Activated T-helper 1 cell treated with Interleukin-2 at 50 U/mL for 16 hours (primary cell): Measurements from ENCODE around the gene CERS1.
A peak's percentile ranks its signal among the peaks of the same experiment; 100 is the strongest.

Experiments used
- DNase-seq: peaks from one replicate; pipeline ENCODE4 v3.0.0-alpha.2; 2020; ENCODE audit warnings: low read depth

Gene CERS1

DNA sequence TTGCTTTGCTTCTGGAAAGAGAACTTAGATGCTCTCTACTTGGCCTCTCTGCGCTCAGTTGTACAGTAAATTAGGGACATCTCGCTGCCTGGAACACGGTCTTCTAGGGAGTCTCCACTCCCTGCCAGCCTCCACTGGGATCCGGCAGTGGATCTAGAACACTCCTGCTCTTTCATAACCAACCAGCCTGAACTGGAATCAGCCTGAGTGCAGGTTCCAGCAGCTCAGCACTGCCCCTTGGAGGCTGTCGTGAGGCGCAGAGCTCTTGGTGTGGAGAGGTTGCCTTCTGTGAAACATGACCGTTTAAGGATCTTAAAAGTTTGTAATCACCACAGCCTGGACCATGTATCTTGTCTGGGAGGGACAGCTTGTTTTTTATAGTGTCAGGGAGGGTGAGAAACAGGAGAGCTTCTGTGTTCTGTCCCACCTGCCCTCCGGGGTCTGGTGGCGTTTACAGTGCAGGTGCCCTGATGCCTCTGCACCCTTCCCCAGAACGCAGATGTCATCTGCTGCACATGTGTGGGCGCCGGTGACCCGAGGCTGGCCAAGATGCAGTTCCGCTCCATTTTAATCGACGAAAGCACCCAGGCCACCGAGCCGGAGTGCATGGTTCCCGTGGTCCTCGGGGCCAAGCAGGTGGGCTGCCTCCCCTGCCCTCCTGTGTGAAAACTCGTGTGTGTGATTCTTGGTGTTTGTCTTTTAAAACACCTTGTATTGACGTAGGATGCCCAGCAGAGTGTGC, 39.4 kb downstream of the CERS1 start:
- DNase-seq, result no peak

DNA sequence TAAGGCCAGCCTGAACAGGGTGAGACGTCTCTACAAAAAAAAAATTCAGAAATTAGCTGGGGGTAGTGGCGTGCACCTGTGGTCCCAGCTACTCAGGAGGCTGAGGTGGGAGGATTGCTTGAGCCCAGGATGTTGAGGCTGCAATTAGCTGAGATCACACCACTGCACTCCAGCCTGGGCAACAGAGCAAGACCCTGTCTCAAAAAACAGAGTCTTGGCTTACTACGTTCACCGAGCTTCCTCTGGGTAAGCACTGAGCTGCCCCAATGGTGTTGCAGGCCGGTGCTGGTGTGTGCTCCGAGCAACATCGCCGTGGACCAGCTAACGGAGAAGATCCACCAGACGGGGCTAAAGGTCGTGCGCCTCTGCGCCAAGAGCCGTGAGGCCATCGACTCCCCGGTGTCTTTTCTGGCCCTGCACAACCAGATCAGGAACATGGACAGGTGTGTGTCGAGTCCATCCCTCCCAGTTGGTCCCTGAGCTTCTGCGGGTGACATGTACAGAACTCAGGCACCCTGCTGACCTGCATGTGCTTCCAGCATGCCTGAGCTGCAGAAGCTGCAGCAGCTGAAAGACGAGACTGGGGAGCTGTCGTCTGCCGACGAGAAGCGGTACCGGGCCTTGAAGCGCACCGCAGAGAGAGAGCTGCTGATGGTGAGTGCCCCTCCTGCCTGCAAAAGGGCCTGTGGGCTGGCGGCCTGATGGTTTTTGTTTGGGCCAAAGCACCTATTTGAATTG, 40.1 kb downstream of the CERS1 start:
- DNase-seq, result no peak

- no peak for DNase-seq
Observed at GRCh38 chr19:18854982-18855381, 41.0 kb downstream of the CERS1 start.

GRCh38 chr19:18853755-18854427, 42.1 kb downstream of the CERS1 start:
- DNase-seq, result no peak

GRCh38 chr19:18852648-18853047, 43.3 kb downstream of the CERS1 start:
- DNase-seq, result no peak

DNA sequence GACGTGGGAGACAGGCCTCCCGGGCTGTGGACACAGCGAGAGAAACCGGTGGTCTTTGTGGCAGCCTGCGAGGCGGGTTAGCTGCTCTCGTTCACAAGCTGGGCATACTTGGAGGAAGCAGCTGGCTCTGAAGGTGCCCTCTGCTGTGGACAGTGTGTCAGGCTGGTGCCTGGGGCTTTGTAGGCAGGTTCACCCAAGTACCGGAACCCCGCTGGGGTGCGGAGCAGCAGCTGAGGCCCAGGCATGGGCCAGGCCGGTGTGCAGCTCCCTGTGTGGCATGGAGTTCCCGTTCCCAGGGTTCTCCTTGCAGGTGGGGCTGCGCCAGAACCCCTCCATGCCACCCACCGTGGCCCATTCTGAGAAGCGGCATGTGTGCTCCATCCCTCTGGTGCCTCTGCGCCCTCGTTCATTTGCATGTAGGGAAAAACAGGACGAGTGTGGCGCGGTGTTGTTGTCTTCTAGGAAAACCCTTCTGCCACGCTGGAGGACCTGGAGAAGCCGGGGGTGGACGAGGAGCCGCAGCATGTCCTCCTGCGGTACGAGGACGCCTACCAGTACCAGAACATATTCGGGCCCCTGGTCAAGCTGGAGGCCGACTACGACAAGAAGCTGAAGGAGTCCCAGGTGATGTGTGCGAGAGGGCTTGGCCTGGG, 44.2 kb downstream of the CERS1 start:
- no peak for DNase-seq

DNA sequence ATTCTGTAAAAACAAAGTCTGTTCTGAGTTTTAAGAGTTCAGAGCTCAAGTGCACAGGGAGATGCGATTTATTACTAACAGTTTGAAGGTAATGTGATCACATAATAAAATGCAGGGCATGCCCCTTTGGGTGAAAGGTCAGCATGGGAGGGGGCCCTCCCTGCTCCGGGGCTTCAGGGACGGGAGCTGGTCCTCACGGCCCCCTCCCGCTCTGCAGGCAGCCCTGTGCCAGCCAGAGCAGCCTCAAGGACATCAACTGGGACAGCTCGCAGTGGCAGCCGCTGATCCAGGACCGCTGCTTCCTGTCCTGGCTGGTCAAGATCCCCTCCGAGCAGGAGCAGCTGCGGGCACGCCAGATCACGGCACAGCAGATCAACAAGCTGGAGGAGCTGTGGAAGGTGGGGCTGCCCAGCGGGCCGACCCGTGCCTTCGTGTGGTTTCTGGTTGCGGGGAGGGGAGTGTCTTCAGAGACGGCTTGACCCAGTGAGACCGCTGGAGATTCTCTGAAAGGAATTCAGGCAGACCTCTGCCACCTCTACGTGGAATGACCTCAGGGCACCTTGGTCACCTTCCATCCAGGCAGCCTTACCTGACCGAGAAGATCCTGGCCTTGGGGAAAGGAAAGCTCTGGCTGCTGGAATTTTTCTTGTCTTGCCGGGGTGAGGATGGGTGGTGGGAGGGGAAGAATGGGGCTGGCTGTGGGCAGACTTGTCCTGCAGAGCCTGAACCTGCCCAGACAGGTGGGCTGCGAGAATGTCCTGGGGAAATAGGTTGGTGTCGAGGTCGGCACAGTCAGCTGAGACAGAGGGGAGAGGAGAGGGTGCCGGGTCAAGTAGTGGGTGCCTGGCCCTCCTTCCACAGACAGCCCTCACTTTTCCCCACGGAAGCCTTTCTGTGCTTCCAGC, 45.2 kb downstream of the CERS1 start:
- no peak for DNase-seq

- no peak for DNase-seq
Observed at GRCh38 chr19:18849838-18850400, 46.0 kb downstream of the CERS1 start.

GRCh38 chr19:18848878-18849661, 46.9 kb downstream of the CERS1 start:
- DNase-seq, result no peak

- DNase-seq, result no peak
Observed at GRCh38 chr19:18847549-18848463, 48.2 kb downstream of the CERS1 start.

- DNase-seq, result peak; percentile 39
Observed at GRCh38 chr19:18846862-18847548, 49.0 kb downstream of the CERS1 start.

DNA sequence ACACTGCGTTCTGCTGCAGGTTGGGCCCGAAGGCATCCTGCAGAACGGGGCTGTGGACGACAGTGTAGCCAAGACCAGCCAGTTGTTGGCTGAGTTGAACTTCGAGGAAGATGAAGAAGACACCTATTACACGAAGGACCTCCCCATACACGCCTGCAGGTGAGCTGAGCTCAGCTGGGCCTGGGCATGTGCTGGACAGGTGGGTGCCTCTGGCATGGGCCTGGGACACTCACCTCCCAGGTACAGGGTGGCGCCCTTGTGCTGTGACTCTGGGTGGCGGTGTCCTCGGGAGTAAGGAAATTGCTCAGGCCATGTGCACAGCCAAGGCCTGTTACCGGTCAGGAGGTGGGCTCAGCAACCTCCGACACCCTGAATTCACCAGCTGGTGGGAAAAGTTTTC, 50.0 kb downstream of the CERS1 start:
- no peak for DNase-seq

DNA sequence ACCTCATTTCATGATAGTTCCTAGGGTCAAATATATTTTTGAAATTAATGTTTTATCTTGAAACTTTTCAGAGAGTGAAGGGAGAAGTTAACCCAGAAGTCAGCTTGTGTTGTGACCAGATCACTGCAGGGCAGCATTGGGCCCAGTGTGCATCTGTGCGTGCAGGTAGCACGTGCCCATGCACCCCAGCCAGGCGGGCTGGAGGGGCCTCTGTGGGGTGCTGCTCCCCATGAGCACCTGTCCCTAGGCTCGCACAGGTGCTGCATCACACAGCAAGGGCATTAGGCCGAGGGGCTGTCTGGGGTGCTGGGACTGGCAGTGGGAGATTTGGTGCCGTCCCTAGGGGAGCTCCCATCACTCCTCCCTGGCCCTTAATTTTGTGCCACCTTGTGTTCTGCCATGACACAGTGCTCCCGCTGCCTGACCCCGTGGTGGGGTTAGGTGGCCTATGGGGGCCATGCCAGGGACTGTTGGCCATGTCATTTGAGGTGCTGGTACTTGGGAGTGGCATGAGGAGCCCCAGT, 51.1 kb downstream of the CERS1 start:
- DNase-seq, result no peak

DNA sequence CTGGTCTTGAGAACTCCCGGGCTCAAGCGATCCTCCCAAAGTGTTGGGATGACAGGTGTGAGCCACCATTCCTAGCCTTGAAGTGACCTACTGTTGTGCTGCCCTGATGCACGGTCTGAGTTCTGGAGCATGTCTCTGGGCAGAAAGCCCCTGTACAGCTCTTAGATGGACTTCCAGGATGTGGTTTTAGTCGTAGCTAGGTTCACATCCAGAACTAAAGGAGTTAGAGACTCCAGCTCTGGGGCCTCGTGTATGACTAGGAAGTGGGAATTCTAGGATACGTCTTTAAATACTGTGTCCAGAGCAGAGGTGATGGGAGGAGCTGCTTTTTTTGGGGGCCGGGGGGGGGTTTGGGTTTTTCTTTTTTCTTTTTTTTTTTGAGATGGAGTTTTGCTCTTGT, 52.0 kb downstream of the CERS1 start:
- DNase-seq, result no peak

- no peak for DNase-seq
Observed at GRCh38 chr19:18842166-18842565, 53.8 kb downstream of the CERS1 start.

- DNase-seq, result no peak
Observed at GRCh38 chr19:18841400-18841799, 54.6 kb downstream of the CERS1 start.

DNA sequence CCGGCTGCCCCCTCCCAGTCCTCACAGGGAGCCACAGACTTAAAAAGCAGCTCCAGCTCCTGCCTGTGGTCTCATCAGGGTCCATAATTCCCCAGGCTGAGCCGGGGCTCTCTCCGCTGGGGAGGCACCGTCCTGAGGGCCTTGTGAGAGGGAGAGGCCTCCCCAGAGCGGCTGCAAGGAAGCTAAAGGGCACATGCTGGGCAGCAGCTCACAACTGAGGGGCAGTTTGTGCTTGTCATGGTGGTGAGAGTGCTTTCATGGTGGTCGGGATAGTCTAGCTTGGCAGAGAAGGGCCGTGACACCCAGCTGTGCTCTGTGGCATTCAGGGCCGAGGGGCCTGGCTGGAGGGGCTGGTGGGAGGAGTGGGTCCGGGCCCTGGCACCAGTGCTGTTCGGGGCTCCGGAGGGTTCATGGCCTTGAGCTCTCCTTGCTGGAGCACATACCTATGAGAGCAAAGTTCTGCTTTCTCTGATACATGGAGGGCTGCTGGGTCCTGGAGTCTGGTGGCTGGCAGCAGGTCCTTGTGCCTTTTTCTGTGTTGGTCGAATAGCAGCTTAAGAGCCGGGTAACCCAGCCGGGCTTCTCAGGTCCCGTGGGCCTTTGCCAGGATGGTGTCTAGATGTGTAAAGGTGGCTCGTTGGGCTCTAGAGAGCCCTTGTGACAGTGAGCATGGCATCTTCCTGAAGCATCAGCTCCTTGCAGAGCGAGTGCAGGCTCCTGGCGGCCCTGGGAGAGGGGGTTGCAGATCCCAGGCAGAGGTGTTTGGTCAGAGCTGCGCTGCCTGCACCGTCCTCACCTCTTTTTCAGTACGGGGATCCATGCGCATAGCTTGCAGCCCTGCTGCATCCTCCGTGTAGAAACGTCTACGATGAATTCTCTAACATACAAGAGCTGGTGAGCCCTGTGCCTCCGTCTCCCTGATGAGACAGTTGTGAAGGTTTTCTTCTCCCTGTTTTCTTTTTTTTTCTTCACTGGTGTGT, 55.4 kb downstream of the CERS1 start:
- no peak for DNase-seq
